ENCODE results near the gene EEF1A2.

EEF1A2 gene

DNA sequence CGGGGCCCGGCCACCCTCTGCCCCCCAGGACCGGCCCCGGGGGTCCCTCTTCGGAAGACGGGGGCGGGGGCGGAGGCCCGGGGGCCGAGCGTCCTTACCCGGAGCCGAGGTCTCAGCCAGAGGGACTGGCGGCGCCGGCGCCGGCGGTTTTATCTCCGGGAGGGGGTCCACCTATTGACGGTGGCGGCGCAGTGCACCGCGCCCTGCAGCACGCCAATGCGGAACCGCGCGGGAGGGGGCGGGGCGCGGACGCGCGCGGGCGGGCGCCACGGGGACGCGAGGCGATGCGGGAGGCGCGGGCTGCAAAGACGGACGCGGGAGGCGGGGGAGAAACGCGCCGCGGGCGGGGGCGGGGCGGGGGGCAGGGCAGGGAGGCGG is at the start of gene EEF1A2:
EEF1A2 (minus strand) TSS at position 124 of the 378 bp plus-strand sequence. CDS start 1,320 bp downstream, outside the sequence.
- no peak for FAIRE-seq

DNA sequence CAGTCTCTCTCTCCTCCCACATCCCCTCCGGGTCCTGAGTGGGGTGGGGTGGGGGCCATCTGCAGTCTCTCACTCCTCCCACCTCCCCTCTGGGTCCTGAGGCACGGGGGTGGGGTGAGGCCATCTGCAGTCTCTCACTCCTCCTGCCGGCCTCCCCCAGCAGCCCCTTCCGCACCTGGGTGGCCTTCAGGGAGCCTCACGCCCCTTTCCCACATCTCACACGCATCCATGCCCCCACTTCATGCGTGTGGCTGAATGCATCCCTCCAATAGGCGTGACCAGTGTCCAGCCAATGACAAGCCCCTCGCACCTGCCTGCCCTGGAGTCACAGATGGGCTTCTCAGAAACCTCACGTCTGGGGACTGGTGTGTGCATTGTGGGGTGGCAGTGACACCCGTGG is 49.7 kb upstream of the EEF1A2 start:
- FAIRE-seq: no peak

DNA sequence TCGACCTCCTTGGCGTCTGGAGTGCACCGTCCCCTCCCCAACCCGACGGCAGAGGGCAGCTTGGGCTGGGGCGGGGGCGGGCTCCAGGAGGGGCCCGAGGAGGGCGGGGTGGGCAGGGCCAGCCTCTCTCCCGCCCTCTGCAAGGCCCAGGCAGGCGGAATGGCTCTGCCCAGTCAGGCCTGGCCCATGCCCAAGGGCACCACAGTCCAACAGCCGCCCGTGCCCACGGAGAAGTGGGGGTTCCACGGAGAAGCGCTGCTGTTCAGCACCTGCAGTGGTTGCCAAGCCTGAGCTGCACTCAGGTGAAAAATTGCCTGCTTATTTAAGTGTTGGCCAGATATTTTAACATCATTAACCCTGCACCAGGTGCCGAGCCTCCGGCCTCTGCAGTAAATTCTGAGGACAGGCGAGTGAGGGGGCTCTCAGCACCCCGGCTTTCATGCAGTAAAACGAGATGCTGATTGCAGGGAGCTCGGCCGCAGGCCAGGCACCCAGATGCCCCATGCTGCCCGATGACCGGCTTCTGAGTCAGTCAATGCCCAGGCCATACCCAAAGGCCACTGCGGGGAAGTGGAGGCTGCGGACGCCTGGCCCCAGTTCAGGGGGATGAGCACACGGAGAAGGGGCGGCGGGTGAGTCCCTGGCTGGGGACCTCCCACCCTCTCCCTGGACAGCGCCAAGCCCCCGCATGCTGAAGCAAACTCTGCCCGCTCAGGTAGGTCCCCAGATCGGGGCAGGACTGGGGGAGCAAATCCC is 49.0 kb upstream of the EEF1A2 start, which contains the start of gene SRMS:
SRMS (minus strand) TSS at position 25 of the 756 bp plus-strand sequence. CDS start 286 bp downstream, outside the sequence.
- no peak for FAIRE-seq

DNA sequence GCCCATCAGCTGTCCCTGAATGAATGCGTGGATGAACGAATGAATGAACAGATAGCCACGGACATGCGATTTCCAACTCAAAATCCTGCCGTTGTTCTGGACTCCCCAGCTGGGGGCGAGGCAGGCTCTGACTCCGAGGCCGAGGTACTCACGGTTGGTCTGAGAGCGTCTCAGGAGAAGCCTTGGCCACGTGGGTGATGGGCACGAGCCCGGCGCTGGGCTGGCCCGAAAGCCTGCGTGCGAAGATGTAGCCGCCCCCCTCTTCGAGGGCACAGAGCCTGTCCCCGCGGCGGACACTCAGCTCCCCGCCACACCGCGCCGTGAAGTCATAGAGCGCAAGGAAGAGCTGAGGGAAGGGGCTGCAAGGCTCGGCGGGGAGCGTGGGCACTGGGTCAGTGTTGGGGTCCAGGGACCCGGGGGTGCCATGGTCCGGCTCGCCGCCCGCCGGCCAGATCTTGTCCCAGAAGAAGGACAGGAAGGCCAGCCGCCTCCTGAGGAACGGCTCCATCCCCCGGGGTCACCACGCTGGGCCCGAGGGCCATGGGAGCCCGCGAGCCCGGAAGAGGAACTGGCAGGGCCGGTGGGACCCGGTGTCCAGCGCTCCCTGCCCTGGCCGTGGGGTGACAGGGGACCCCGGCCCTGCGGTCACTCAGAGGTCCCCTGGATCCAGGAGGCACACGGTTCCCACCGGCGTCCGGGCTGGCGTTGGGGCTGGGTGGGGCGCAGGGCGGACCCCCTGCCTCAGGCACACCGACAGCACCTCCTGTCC is 48.3 kb upstream of the EEF1A2 start:
- FAIRE-seq: no peak

DNA sequence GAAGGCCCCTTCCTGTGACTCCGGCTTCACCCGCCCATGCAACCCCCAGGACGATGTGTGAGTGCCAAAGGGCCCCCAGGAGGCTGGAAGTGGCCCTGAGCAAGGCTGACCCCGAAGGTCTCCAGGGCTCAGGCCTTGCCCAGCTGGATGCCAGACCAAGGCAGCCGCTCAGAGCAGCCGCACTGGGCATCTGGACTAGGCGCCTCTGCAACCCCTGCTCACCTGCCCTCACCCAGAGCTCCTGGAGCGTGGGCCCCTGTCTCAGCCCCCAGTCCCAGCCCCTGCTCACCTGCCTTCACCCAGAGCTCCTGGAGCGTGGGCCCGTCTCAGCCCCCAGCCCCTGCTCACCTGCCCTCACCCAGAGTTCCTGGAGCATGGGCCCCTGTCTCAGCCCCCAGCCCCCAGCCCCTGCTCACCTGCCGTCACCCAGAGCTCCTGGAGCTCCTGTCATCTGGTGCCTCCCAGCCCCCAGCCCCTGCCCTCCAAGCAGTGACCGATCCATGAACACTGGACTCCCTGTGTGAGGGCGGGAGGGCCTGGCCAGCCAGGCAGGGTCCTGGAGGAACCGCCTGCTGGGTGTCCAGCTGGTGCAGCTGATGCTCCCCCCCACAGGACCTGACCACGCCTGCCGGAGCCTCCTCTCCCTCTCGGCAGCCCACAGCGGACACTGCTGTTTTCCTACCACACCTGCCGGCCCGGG is 47.5 kb upstream of the EEF1A2 start:
- FAIRE-seq: no peak

DNA sequence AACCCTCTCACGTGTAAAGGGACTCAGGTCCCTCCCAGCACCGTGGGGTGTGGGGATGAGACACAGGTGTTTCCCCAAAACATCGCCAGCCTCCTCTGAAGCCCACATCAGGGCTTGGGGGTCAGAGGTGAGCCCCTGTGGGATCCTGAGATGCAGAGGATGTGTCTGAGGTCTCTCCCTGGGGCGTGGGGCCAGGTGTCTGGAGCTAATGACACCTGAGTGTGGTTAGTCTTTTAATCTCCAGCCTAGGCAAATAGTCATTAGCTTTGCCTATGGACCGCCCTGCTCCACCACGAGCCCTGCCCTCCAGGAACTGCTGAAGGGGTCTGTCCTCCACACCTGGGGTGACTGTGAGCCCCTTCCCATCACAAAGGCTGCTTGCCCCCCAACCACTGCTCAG is 46.9 kb upstream of the EEF1A2 start:
- FAIRE-seq: no peak

DNA sequence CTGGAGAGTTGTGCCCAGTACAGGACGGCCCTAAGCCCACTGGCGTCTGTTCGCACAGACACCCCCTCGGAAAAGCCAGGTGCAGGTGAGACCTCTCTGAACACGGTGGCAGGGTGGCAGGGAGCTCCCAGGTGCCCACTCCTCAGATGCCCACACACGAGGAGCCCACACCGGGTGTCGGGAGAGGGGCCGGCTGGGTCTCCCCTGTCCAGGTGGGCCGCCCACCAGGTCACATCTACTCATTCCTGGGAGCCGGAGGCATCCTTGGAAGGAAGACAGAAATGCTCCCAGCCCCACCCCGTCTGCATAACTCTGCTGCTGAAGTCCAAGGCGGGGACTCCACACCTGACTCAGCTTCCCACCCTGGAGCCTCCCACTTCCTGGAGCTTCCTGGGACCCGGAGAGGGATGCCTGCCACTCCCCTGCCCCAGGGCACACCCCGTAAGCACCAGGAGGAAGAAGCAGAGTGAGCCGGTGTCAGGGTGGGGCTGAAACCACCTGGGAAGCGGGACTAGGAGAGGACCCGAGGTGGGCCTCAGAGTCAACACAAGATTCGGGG is 46.2 kb upstream of the EEF1A2 start:
- FAIRE-seq: no peak

DNA sequence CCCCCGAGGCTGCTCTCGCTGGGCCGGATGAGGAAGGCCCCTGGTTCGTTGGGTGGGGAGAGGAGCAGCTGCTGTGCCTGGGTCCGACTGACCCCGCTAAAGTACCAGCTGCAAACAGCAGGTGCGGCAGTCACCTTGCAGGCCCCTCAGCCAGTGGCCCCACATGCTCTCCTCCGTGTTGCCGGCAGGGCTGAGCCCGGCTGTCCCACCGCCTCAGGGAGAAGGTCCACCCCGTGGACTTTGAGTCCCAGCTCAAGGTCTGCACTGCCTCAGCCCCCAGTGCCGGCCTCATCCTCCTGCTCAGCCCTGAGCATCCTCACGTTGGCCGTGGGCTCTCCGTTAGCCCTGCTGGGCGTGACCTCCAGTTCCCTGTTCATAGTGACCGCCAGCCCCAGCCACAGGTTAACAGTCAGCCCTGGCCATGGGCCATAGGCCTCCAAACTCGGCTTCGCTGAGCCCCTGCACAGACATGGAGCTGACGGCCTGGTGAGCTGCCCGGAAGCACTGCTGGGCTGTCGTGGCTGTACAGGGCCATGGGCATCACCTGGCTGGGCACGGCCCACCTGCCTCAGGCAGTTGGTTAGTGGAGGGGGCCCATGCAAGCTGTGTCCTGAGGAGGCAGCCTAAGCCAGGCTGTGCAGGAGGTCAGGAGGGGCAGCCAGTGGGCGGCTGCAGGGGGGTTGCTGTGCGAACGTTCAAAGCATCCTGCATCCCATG is 45.5 kb upstream of the EEF1A2 start:
- no peak for FAIRE-seq

DNA sequence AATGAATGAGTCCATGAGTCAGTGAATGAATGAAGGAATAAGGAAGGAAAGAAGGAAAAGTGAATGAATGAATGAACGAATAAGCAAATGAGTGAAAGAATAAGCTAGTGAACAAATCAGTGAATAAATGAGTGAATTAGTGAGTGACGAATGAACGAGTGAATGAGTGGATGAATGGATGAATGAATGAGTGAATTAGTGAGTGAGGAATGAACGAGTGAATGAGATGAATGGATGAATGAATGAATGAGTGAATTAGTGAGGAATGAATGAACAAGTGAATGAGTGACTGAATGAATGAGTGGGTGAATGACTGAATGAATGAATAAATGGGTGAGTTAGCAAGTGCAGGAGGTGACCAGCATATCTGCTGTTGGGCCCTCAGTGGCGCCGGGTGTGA is 44.9 kb upstream of the EEF1A2 start:
- FAIRE-seq: no peak

DNA sequence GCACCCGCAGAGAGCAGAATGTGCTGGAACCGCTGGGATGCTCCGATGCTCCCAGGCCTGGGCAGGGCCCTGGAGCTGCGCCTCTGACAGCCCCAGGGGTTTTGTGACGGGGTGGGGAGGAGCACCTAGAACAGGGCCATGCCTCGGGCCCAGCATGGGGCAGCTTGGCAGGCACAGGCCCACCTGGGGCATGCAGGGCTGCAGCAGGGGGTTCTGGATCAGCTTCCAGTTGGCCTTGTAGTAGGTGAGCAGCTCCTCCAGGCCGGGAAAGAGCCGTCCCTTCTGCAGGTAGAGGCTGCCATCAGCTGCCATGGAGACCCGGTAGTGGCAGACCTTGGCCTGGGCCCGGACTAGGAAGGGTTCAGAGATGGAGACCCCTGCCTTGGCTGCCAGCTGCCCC is 44.2 kb upstream of the EEF1A2 start:
- no peak for FAIRE-seq

DNA sequence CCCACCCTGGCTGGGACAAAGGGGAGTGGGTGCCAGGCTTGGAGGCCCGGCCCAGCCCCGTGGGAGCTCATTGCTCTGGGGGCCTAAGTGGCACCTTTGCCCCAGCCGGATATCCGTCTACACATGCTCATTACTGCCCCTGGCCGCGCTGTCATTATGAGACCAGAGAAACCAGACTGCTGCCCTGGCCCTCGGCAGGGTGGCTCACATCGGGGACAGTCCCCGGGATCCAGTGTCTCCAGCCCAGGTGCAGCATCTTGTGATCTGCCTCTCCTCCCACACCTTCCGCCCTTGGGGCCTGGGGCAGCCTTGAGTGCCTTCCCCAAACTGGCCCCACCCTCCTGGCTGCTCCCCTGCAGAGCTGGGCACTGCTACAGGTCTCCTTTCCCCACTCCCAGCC is 43.8 kb upstream of the EEF1A2 start:
- no peak for FAIRE-seq

DNA sequence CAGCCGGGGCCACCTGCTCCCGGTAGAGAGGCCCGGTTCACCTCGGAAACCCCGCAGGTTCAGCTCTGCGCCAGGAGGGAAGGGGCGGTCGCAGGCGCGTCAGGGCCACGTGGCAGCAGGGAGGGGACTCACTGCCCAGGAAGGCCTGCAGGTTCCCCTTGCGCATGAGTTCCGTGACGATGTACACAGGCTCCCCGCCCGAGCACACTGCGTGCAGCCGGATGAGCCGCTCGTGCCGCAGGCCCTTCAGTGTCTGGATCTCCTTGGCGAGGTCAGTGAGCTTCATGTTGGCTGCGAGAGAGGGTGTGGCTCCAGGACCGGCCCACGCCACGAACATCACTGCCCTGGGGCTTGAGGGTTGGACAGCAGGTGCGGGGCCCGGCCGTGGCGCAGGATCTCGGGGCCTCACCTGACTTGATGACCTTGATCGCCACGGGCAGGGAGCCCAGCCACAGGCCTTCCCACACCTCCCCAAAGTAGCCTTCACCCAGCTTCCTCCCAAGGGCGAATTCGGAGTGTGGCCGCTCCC is 43.2 kb upstream of the EEF1A2 start:
- FAIRE-seq: no peak

DNA sequence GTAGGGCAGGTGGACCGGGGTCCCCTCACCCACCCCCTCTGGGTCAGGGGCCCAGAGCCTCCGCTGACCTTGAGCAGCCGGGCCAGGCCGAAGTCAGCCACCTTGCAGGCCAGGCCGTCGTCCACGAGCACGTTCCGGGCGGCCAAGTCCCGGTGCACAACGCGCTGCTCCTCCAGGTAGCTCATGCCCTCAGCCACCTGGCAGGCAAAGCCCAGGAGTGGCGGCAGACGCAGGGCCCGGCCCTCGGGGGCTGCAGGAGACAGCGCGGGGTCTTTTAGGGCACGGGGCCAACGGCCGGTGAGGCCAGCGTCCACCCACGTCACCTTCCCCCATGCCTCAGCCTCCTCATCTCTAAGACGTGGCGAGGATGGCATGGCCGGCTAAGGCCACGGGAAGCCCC is 42.5 kb upstream of the EEF1A2 start:
- no peak for FAIRE-seq

DNA sequence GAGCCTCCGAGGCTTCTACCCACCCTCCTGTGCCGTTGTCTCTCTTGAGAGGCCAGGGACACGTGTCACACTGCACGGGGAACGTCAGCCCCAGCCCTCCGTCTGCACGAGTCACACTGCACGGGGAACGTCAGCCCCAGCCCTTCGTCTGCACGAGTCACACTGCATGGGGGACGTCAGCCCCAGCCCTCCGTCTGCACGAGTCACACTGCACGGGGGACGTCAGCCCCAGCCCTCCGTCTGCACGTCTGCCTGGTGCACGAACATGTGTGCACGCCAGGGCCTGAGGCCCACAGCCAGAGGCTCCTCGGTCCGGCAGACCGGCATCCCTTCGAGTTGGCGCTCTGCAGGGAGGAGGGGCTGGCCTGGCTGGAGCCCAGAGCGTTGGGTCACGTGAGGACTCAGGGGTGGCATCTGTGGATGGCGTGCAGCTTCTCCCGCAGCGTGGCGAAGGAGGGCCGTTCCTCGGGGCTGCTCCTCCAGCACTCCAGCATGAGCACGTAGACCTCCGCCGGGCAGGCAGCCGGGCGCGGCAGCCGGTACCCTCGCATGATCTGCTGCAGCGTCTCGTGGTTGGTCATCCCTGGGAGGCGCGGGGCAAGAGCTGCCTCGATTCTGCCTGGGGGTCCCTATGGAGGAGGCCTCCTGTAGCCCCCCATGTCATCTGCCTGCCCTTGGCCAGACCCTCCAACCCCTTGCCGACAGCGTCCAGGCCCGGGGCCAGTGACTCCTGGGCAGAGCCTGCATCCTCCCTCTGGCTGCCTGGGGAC is 41.7 kb upstream of the EEF1A2 start:
- FAIRE-seq: no peak

DNA sequence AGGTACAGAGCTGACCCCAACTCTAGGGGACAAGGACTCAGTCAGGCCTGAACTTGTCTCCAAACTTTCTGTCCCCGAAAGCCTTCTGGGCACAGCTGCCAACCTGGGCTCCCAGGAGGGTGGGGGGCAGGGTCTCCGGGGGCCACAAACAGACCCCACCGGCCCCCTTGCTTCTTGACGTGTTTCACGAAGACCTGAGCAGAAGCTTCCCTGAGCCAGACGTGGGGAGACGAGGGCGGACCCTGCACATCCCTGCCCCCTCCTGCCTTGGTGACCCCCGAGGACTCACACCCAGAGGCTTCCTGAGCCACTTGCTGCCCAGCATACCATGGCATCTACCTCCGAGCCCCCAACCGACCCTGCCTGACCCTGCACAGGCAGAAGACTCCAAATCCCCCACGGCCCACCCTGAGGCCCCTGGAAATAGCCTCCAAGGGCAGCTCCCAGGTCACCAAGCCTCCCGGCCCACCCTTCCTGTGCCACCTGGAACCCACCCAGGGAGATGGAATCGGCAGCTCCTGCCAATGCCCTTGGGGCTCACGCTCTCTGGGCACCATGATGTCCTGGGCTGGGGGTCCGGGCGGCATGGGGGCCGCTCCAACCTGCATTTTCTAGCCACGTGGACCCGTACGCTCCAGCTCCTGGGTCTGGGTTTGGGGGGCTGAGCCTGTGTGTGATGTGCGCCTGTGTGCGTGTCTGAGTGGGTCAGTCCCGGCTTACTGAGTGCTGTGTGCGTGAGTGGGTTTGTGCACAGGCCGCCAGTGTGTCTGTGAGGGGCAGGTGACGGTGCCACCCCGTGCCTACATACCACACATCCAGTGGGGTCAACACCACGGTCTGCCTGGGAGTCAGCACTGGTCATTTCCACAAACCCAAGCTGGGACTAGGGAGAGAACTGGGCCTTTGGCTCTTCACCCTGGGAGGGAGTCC is 40.8 kb upstream of the EEF1A2 start:
- FAIRE-seq: no peak

DNA sequence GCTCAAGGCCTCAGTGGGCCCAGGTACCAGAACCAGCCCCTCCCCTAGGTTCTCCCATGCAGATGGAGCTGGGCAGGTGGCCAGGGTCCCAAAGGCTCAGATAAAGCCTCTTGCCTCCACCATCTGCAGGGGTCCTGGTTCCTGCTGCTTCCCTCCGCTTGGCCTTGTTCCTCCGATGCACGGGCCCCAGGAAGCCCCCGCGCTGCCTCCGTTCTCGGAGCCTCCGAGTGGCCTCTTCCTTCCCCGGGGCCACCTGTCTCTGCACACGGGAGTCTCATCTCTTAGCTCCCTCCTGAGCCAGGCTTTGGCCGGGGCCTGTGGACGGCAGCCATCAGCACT is 40.2 kb upstream of the EEF1A2 start:
- no peak for FAIRE-seq

DNA sequence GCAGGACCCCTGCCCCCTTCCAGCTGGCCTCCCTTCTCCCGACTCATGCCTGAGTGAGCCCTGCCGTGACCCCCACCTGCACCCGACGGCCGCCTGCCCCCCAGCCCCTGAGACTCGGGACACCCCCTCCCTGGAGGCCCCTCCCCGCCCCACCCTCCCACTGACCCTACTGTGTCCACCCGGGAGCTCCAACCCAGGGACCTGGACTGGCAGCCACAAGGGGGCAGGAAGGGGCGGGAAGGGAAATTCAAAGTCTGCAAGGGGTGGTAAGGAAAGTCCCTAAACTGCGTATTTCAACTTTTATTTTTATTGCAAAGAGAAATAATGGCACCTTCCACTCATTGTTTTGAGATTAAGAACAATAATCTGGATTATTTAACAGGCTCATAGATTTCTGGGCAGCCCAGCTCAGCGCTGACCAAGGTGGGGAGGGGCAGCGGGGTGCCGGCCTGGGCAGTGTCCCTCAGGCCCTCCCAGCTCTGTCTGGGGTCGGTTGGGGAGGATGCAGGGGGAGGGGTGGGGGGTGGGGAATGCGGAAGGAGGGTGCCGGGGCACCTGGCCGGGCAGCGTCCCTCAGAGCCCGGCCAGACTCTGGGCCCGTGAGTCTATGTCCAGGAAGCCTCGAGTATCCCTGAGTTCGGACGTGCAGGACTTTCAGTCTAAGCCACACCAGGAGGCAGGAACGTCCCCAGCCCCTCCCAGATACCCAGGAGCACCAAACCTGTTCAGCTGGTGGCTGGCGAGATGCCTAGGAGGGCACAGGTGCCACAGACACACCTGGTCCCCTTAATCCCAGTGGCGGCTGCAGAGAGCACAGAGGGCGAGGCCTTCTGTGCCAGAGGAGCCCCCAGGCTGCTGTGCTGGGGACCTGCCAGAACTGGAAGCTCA is 39.6 kb upstream of the EEF1A2 start:
- no peak for FAIRE-seq

DNA sequence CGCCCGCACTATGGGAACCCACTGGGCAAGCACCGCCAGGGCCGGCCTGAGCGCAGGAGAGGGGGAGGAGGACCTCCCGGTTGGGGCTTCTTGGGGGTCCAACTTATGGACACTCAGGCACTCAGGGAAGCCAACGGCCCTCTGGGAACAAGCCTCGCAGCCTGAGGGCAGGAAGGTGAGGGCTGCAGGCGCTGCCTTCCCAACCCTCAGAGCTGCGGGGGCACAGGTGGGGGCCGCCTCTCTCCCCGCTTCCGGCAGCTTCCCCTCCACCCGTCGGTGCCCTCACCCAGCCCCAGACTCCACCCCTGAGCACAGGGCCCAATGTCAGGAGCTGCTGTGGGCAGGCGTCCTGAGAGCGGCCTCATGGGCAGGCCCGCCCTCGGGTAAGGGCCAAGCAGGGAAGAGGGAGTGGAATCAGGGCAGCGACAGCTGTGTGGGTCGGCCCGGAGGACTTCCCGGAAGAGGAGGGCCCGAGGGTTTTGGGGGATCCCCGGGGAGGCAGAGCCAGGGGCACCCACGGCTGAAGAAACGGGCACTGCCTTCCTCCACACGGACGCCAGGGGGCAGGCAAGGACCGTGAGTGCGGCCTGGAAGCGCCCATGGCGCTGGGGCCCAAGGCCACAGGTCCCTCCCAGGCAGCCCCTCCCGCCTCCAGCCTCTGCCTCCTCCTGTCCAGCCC is 38.8 kb upstream of the EEF1A2 start:
- peak; percentile 53 for FAIRE-seq
